Putamen (tissue), 1 donor: ENCODE data around the gene PRR15L.
"Not testable (repeated sequence)": the region's sequence is repeated elsewhere in the genome, so short reads cannot be mapped to it uniquely, and the experiment has no call there.

Experiments used
- DNase-seq: peaks from one replicate; pipeline ENCODE4 v3.0.0-alpha.2; 2016; ENCODE audit warnings: low spot score

The PRR15L gene

DNA sequence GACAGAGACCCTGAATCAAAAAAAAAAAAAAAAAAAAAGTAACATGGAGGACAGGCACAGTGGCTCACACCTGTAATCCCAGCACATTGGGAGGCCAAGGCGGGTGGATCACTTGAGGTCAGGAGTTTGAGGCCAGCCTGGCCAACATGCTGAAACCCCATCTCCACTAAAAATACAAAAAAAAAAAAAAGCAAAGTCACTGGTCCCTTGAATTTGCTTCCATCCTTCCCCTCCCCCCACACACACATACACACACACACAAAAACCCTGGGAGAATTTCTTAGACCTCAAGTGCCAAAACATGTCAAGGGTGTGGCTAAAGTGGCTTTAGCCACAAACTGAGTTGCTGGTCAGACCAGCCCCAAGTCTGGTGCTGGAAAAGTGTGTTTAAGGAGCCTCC, 30.8 kb upstream of the PRR15L start:
- DNase-seq = not testable (repeated sequence)

DNA sequence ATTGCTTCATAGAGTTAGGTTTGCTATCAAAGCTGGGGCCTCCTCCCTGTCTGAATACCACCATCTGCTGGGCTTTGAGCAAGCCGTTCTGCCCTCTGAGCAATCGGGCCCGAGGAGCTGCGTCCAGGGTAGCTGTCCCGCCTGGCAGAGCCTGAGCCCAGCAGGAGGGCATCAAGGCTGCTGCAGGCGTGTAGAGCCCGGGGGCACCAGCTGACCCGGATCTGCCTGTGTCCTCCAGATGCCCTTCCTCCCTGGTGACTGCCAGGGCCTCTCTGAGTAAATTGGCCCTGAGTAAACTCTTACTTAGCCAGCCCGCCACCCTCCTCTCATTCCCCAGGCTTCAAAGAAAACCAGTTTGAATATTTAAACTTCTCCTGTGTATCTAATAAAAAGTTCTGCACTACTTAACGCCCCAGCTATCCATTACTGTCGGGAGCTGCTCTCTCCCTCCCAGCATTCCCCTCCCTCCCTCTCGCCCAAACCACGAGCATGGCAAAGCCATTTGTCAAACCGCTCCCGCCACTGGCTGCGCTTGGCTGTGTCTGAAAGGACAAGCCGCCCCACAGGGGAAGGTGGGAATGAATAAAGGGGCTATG, 29.7 kb upstream of the PRR15L start:
- DNase-seq = no peak

DNA sequence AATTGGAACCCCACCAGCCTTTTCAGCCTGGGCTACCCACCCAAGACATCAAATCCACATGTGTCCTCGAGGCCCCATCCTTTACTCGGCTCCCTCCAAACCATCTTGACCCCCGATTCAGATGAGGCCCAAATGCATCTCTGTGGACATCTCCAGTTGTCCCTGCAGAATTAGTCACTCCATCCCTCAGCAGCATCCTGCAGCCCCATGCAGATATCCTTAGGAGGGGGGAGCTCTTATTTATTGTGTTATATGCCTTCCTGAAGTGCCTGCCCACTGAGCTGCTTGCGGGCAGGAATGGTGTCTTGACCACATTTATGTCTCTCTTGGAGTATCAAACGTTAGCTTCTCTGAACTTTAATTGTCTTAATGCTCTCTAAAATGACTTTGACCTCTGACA, 28.8 kb upstream of the PRR15L start:
- DNase-seq = no peak

DNA sequence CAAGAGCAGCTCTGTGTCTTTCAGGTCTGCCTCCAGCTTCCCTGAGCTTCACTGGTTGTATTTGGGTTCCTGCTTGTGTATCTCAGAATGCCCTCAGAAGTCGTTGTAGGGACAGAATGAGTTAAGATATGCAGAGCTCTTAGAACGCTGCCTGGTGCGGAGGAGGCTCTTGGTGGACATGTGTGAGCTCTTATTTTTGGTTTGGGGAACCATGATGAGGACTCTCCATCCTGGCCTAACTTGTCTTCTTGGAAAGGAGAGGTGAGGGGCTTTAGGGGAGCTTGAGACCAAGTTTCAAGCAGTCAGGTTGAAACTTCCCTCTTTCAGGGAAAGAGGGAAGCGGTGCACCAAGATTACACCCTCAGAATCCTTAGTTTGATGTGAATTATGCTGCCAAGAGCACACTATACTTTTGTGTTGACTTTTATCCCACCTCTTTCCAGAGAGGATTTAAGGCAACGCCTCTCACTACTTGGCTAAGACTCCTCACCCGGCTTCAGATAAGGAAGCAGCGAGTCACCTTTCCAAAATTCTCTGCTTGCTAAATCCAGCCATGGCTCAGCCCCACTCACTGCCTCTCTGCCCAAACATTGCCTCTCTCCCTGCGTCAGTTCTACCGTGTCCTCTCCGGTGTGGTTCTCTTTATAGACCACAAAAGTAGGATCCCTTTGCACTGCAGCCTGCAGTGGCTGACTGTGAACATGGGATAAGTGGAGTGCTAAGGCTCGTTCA, 26.0 kb upstream of the PRR15L start:
- no peak for DNase-seq

DNA sequence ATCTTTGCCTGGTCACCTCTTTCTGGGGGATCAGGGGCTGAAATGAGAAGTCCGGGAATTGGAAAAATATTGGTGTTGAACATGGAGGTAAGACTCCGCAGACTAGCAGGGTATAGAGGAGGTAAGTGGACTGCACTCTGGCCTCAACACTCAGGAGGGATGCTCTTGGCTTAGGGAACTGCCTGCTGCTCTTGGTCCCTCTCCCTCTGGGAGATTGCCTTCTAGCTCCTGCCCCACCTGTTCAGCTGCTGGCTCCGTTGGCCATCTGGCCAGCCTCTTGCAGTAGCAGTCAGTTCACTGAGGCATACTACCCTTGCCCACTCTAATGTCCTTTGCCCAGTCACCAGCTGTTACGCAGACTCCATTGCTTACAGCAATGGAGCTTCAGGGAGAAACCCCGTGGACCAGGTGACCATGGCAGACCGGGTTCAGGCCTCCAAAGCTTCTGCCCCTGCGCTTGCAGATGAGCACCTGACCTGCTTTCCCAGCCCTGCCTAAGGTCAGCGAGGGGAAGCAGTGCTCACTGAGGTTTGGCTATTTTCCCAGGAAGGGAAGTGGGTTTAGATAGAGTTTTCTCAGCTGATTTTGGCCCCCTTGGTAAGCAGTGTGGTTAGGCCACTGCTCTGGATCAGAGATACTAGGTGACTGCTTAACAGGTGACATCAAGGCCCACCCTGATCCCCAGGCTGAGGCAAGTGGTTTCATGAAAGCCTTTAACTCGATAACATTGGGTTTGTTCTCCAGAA, 25.1 kb upstream of the PRR15L start:
- DNase-seq = no peak

DNA sequence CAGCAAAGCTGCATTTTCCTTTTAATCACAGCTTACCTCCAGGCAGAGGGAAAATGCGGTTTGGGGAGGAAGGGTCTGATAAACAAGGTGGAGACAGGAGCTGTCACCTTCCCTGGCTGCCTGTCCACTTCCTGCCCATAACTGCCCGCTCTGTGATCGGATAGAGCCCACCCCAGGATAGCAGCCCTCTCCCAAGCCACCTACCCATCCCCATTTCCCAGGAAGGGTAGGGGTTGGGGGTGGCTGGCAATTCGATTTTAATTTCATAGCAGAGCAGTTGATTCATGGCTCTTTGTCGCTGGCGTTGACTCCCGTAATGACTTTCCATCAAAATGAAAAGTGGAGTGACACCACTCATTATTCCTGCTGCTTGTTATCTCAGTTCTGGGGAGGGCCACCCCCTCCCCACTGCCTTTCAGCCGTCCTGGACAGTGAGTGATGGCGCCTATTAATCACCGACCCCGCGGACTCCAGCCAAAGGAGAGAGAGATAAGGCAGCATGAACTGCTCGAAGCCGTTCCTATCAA, 24.5 kb upstream of the PRR15L start:
- DNase-seq = no peak

DNA sequence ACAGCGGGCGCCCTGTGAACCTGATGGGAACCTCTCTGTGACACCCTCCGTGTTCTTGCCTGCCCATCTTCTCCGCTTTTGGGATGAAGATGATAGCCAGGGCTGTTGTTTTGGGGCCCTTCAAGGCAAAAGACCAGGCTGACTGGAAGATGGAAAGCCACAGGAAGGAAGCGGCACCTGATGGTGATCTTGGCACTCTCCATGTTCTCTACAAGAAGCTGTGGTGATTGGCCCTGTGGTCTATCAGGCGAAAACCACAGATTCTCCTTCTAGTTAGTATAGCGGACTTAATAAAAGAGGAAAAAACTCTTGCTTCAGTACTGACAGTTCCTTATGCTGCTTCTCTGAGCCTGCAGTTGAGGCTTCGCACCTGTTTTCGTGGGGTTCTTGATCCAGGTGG, 23.8 kb upstream of the PRR15L start:
- DNase-seq = no peak

DNA sequence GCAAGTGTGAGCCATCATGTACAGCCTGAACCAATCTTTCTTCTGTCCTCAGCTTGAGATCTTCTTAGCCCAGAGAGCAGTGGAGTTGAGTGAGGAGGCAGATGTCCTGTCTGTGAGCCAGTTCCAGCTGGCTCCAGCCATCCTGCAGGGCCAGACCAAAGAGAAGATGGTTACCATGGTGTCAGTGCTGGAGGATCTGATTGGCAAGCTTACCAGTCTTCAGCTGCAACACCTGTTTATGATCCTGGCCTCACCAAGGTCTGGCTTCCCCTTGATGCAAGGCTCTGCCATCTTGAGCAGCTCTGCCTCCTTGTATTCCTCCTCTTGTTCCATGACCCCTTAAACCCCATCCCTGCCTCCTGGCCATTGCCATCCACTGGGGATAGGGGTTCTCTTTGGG, 22.9 kb upstream of the PRR15L start:
- no peak for DNase-seq

DNA sequence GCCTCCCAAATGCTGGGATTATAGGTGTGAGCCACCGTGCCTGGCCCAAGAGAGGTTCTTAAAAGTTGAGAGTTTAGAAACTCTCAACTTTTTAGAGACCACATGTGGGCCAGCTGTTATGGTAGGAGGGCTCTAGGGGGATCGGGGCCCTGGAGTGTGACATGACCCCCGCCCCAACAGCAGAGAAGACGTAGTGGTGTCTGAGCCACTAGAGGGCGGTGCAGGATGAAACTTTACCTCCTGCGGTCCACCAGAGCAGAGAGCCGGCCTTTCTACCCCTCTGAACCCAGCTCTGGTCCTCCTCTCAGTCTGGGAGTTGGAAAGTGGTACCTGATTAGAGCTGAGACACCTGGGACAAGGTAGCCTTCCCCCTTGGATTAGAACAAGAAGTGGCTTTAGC, 20.6 kb upstream of the PRR15L start:
- DNase-seq = no peak

DNA sequence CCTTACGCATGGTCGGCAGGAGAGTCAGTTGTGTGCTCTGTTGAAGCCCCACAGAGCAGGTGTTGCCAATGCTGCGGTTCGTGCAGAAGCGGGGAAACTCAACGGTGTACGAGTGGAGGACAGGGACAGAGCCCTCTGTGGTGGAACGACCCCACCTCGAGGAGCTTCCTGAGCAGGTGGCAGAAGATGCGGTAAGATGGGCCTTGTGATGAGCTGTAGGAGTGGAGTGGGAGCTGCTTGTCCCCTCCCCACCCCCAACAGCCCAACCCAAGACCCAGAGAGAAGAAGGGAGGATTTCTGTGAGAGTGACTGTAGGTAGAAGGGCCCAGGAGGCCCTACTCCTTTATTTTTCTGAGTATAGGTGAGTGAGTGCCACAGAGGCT, 18.1 kb upstream of the PRR15L start:
- DNase-seq = no peak

DNA sequence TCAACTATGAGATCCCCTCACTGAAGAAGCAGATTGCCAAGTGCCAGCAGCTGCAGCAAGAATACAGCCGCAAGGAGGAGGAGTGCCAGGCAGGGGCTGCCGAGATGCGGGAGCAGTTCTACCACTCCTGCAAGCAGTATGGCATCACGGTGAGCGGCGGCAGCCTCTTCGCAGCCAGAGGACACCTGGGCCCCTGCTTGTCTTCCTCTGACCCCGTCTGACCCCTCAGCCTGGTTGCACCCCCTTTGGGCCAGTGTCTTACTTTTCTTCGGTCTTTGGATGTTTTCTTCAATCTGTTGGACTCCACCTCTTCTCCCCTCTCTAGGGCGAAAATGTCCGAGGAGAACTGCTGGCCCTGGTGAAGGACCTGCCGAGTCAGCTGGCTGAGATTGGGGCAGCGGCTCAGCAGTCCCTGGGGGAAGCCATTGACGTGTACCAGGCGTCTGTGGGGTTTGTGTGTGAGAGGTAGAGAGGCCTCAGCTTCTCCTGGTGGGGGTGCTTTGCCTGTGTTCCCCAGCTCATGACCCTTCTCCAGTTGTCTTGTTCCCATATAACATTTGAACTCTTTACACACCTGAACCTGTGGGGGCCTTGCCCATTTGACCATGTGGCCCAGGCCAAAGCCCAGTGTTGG, 17.6 kb upstream of the PRR15L start:
- DNase-seq = no peak

DNA sequence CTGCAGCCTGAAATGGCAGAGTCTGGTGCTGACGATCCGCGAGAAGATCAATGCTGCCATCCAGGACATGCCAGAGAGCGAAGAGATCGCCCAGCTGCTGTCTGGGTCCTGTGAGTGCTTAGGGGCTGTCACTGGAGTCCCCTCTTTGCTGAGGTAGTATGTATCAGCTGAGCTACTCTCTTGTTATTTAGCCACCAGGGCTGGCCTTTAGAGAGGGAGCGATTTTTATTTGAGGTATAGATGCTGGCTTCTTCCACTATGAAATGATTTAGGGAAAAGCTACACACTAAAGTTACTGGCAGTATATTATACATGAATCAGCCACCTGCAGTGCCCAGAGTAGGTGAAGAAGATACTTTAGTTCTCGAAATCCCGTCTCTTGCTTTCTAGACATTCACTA, 15.9 kb upstream of the PRR15L start:
- no peak for DNase-seq

DNA sequence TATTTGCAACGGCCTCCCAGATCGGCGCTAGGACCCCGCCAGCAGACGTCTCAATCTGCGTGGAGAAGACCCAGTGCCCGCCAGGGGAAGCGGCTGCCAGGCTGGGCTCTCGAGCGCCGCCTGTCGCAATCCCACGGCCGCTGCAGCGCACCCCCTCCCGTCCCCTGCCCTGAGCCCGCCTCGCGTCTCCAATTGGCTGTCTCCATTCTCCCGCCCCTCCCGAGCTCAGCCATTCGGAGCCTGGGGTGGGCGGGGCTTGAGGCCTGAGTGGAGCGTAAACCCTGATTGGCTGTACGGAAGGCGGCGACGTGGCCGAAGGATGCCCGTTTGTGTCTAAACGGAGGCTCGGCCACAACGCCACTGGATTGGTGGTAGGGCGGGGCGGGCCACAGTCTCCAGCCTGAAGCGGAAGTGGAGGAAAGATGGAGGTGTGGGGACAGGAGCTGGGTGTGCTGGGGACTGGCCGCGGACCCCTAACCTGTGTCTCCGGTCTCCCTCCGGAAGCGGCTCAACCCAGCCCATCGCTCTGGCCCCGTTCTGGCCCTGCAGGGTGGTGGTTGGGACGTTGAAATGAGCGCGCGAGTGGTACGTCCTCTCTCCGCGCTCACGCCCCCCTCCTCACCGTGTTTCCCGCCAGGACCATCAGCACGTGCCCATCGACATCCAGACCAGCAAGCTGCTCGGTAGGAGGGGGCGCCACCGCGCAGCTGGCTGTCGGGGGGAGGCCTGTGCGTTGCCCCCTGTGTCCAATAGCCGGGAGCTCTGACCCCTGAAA, 13.2 kb upstream of the PRR15L start, which contains the start of gene CDK5RAP3:
TSS of gene CDK5RAP3 (plus strand) at position 389 of the 775 bp plus-strand sequence. CDS start at position 423, 34 bp downstream.
- peak; percentile 99 for DNase-seq

DNA sequence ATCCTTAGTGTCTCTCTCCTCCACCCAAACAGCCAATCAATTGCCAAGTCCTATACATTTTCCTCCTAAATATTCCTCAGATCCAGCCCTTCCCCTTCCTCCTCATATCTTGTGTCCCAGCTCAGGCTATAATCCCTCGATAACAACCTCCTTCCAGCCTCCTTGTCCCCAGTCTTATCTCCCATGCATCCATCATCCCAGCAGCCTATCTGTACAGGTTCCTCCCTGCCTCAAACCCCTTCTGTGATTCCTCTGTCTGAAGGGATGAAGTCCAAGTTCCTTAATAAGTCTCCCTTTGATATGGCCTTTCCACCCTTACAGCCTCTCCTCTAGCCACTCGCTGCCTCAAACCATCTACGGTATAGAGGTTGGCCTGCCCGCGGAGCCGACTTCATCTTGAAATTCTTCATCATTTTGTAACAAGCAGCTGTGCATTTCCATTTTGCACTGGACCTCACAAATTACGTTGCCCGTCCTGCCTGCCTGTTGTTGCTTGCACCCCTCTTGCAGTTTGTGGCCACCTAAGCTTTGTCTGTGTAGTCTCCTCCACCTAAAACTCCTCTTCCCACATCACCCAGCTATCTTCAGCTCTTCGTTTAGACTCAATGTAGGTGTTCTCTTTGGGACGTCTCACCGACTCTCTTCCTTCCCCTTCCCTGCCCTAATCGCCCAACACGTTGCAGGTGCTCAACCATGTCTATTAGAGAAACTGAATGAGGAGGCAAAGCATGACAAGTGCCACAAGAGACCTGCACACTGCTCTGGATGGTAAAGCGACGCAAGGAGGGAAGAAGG, 12.4 kb upstream of the PRR15L start:
- DNase-seq = no peak

DNA sequence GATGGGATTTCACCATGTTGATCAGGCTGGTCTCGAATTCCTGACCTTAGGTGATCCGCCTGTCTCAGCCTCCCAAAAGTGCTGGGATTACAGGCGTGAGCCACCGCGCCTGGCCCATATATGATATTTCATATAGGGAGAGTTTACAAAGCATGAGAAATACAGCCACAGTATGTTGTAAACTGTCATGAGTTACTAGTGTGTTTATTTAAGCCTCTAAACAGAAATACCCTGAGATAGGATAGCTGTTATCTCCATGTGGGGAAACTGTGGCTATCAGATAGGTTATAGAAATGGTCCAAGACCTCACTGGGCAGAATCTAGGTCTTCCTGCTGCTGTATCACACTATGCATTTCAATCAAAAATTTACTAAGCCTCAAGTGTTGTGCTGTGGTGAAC, 11.2 kb upstream of the PRR15L start:
- DNase-seq = no peak

DNA sequence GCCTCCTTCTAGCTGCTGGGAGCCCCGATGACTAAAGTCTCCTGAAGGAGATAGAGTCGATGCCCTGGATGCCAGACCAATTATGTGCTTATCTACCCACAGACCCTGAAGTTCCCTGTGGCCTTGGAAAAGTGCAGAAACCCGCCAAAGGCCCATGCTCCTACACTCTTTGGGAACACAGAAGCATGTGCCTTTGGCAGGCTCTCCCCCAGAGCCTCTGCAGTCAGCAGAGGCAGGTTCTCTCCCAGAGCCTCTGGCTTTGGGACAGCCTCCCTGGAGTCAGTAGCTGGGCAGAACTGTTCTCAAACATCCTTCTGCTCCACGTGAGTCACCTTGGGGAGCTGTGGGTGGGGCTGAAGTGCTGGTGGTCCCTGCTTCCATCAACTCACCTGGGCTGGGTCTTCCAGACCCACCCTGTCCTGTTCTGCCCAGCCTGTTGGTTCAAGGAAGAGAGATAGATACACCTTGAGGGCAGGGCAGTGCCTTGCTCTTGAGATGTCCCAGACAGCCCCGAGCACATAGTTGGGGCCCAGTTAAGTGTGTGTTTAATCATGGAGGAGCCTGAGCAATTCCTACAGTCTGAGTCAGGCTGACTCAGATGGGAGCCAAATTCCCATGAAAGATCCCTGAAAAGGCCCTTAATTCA, 10.0 kb upstream of the PRR15L start:
- no peak for DNase-seq

DNA sequence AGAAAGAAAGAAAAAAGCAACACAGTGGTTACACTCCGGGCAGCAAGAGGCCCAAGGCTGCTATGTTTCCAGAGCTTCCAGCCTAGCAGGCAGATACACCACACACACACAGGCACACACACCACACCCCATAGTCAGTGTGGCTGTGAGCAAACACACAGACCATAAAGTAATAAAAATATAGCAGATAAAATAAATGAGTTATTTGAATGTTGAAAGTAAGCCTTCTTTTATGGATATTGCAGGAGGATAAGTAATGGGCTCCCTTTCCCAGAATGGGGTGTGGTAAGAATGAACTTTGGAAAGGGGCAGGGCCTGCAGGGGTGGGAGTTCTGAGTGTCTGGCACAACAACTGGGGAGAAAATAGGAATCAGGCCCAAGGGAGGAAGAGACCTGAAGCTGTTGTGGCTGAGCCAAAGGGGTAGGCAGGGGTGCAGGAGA, 8.4 kb upstream of the PRR15L start:
- DNase-seq = no peak

DNA sequence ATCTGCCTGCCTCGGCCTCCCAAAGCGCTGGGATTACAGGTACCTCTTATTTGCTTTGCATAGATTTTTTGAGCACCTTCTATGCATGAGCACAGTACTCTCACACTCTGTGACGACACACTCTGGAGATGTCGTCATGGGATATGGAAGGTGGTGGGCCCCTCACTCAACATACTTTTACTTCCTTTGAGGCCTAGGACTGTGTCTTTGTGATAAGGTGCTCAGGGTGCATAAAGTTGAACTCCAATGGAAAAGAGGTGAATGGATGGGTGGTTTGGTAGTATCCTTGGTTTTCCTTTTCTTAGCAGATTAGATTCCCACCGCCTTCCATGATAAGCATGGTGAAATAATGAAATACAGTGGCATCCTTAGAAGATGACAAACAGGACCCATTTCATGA, 7.2 kb upstream of the PRR15L start:
- DNase-seq = no peak

DNA sequence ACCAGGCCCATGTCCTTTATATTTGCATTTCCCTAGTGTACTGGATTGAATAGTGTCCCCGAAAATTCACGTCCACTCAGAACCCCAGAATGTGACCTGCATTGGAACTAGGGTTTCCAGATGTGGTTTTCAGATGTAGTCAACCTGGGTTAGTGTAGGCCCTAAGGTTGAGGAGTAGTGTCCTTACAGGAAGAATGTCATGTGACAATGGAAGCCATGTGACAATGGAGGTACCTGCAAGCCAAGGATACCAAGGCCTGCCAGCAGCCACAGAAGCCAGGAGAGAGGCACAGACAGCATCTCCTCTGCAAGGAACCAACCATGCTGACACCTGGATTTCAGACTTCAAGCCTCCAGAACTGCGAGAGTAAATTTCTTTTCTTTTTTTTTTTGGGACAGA, 5.2 kb upstream of the PRR15L start:
- no peak for DNase-seq

DNA sequence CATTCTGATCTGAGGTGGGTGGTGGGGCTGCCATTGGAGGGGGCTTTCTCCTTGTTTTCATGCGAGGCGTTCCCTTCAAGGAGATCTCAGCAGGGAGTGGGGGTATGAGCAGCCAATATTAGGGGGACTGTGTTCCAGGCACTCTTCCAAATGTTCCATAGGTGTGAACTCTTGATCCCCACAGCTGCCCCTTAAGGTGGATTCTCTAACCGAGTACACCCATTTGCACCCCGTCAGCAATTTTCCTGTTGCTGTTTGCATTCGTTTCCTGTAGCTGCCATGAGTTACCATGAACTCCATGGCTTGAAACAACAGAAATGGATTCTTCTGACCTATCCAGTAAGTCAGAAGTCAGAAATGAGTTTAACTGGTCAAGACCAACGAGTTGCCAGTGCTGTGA, 3.7 kb upstream of the PRR15L start:
- no peak for DNase-seq
